NT2/D1 (cell line): ENCODE results near the gene GLMN.

Experiments
- SUZ12 ChIP-seq: IDR thresholded peaks from 2 replicates; pipeline ENCODE4 v1.6.1; 2011; ENCODE audit not compliant: insufficient read length, insufficient read depth; ENCODE audit errors: extremely low read depth
- YY1 ChIP-seq: IDR thresholded peaks from 2 replicates; pipeline ENCODE4 v1.6.1; 2011; ENCODE audit not compliant: insufficient read length, insufficient read depth

DNA sequence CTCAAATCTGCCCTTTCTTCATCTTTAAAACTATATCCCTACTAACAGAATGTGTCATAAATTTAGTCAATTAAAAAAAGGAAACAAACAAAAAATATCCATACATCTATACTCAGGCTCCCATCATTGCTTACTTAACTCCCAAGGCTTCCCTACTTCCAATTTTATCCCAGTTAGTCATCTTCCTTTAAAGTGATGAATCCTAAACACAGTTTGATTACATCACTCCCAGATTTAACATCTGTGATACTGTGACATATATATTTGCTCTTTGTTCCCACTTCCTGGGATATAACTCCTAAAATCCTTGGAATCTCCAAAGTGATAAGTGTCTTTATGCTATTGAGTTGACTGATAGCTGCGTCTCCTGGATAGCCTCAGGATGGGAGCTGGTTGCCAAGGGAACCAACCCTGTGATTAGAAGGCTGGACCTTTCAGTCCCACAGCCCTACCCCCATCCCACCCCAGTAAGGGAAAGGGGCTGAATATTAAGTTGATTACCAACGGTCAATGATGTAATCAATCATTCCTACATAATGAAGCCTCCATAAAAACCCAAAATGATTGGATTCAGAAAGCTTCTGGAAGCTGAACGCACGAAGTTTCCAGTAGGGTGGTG lies 21.6 kb downstream of the GLMN start:
- TF ChIP-seq SUZ12 = no peak
- no peak for TF ChIP-seq YY1
